GM21528 (cell line): ENCODE measurements around the gene ZFP64.

Experiments
- ATAC-seq: cut with Tn5 transposase; IDR thresholded peaks from one replicate; pipeline ENCODE4 v1.9.1; 2021; ENCODE audit warnings: mild to moderate bottlenecking, moderate library complexity; ENCODE audit not compliant: unreplicated experiment, low FRiP score

Gene ZFP64

DNA sequence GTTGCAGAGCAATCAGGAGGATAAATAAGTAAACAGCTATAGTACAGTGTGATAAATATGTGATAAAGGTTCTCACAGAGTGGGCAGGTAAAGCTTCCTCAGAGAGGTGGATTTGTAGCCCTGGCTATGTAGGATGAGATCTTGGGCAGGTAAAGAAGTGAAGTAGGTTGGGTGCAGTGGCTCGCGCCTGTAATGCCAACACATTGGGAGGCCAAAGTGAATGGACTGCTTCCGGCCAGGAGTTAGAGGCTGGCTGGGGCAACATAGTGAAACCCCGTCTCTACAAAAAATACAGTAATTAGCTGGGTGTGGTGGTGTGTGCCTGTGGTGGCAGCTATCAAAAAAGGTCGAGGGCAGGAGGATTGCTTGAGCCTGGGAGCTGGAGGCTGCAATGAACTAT is 72.9 kb downstream of the ZFP64 start:
- ATAC-seq: no peak

GRCh38 chr20:52118016-52118623 is 73.5 kb downstream of the ZFP64 start:
- no peak for ATAC-seq

DNA sequence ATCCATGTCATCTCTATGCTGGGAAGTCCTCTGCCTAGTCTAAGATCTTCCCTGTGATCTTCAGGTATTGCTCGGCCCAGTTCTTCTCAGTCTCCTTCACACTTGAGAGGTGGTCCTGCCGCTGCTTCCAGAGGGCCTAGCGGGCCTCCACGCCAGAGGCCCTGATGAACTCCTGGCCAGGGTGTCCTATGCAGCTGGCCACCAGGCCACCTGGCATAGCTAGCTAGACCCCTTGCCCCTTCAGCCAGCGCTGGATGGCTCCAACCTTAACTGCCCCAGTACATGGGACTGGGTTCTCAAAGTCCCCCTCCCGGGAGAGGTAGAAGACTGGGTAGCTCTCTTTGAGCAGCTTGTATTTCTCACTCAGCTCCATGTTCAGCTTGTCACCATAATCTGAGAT is 81.1 kb downstream of the ZFP64 start:
- no peak for ATAC-seq

DNA sequence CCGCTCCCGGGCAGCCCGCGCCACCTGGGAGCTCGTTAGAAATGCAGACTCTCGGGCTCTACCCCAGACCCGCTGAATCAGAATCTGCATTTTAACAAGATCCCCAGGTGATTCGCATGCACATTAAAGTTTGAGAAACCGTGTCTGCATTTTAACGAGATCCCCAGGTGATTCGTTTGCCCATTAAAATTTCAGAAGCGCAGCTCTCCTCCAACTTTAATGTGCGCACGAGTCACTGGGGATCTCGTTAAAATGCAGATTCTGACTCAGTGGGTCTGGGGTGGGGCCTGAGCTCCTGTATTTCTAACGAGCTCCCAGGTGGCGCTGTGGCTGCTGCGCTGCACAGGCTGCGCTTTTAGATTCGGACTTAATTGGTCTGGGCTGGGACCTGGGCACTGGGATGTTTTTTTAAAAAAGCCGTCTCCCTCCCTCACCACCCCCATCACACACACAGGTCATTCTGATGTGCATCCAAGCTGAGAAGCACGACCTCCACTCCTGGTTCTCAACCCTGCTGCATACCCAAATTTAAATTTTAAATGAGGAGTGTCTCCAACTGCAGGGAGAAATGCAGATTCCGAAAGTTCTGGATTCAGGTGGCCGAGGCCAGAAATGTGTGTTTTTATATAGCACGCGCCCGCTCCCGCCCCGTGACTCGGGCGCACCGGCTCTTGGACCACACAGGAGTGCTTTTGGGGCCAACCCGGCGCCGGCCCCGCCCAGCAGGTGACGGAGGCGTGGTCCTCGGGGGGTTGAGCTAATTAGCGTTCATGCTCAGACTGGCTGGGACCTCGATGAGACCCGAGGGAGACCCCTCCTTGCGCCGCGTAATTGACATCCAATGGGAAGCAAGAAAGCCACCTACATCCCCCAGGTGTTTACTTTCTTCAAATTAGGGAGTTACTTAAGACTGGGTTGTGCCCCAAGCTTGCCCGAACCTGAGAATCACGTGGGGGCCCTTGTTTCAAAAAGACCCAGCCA is 85.8 kb downstream of the ZFP64 start:
- no peak for ATAC-seq

- no peak for ATAC-seq
These were observed 86.8 kb downstream of the ZFP64 start for GRCh38 chr20:52104546-52105441.

DNA sequence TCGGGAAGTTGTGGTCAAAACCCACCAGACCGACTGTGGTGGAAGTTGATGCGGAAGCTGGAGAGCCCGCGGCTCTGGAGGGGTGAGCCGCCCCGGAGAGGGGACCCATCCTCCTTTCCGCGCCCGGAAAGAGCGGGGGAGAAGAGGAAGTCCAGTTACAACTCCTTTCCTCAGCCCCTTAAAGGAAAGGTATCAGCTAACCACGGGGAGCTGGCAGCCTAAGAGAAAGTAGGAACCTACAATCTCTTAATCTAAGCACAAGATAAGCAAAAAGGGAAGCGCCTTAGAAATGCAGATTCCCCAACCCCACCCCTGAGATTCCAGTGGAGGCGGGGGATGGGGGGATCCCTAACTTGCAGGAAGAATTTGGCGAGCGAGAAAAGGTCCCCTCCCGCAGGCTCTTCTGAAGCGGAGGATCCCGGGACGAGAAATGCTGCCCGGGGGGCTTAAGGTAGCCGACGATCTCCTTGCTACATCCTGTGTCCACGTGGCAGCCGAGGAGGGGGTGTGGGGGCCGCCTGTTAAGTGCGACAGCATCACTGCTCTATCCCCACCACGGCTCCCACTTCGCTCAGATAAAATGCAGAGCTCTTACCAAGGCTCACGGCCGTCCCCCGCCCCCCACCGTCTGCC is 87.5 kb downstream of the ZFP64 start:
- ATAC-seq: no peak

GRCh38 chr20:52103335-52103912 is 88.2 kb downstream of the ZFP64 start:
- no peak for ATAC-seq

GRCh38 chr20:52102559-52102958 is 89.0 kb downstream of the ZFP64 start:
- no peak for ATAC-seq

DNA sequence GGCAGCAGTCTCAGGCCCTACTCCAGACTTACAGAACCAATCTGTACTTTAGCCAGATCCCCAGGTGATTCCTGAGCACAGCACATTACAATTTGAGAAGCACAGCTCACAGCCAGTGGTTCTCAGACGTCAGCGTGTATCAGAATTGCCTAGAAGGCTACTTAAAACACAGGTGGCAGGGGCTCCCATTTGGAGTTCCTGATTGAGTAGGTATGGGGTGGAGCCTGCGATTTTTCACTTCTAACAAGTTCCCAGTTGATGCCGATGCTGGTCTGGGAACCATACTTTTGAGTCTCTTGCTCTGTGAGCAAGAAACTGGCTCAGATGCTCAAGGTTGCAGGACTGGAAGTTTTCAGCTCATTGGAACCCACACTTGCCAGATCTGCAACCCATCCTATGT is 89.5 kb downstream of the ZFP64 start:
- ATAC-seq: no peak
